ENCODE data around the gene TFAP2C.

TFAP2C gene

DNA sequence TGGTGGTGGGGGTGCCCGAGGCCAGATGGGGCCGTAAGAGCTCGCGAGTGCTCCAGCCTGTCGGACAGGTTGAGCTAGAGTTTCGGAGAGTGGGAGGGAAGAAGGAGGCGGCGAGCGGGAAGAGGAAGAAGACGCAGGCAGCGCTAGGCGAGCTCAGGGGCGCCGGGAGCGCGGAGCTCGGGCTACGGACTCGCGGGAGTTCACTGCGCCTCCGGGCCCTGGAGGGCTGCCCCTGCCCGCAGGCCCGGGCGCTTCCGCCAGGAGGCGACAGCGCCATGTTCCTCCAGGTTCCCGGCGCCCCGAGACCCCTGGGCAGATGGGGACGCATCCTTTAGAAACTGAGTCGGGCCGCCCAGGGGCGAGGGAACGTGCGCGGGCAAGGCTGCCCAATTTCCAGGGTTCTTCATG, 984 bp downstream of the TFAP2C start:
- peak in 1 of 2 donors; percentile 46 for DNase-seq (ENCODE audit: low read depth in 2 of 2)
- TF ChIP-seq, protein P1, sequence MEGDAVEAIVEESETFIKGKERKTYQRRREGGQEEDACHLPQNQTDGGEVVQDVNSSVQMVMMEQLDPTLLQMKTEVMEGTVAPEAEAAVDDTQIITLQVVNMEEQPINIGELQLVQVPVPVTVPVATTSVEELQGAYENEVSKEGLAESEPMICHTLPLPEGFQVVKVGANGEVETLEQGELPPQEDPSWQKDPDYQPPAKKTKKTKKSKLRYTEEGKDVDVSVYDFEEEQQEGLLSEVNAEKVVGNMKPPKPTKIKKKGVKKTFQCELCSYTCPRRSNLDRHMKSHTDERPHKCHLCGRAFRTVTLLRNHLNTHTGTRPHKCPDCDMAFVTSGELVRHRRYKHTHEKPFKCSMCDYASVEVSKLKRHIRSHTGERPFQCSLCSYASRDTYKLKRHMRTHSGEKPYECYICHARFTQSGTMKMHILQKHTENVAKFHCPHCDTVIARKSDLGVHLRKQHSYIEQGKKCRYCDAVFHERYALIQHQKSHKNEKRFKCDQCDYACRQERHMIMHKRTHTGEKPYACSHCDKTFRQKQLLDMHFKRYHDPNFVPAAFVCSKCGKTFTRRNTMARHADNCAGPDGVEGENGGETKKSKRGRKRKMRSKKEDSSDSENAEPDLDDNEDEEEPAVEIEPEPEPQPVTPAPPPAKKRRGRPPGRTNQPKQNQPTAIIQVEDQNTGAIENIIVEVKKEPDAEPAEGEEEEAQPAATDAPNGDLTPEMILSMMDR (IDR thresholded peaks at IDR 0.05; ENCODE audit: low read depth, low read length): no peak
- peak overlapping the region in 1 of 2 donors; percentile 31 for H3K4me3 ChIP-seq (replicated peaks in 1 of 2; ENCODE audit: low read depth in 2 of 2, low read length in 2 of 2)

DNA sequence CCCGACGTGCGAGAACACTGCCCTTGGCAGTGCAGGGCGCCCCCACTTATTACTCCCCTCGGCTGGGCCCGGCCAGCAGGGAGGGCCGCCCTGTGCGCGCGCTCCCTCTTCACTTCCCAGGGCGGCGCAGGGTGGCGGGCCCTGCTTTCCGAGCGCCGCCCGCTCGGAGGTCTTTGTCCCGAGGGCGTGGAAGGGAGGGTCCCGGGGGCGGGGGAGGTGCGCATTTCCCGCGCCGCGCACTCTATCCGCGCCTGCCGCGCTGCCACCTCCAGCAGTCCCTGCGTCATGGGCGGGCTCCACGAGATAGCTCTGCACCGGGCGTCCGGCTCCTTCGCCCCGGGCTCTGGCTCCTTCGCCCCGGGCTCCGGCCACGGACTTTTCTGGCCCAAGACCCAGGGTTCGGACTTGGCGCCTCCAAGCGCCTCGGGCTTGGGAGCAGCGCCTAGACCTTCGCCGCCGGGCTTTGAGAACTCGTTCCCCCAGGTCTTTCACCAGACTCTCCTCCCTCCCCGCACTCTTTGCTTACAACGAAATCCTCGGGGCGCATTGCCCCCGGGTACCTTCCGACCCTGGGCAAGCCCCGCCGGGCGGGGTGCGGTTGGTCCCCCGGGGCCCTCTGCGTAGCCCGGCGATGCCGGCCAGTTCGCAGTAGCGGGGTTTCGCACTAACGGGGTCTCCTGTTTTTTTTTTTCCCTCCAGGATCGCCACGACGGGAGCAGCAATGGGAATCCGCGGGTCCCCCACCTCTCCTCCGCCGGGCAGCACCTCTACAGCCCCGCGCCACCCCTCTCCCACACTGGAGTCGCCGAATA, 1.6 kb downstream of the TFAP2C start:
- TF ChIP-seq, protein P1 (IDR thresholded peaks at IDR 0.05; ENCODE audit: low read depth, low read length): no peak
- H3K4me3 ChIP-seq (replicated peaks in 1 of 2; ENCODE audit: low read depth in 2 of 2, low read length in 2 of 2): no peak overlapping the region
- DNase-seq (ENCODE audit: low read depth in 2 of 2): no peak

DNA sequence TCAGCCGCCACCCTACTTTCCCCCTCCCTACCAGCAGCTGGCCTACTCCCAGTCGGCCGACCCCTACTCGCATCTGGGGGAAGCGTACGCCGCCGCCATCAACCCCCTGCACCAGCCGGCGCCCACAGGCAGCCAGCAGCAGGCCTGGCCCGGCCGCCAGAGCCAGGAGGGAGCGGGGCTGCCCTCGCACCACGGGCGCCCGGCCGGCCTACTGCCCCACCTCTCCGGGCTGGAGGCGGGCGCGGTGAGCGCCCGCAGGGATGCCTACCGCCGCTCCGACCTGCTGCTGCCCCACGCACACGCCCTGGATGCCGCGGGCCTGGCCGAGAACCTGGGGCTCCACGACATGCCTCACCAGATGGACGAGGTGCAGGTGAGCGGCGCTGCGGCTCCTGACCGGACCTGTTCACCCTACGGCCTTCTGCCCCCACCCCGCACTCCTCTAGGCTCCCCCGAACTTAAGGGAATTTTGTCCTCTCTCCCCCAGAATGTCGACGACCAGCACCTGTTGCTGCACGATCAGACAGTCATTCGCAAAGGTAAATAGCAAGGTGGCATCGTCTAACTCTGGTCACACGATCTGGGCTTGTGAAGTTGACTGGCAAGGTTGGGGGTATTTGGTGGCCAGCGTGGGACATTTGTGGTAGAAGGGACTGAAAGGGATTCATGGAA, 2.3 kb downstream of the TFAP2C start:
- no peak overlapping the region for H3K4me3 ChIP-seq (replicated peaks in 1 of 2; ENCODE audit: low read depth in 2 of 2, low read length in 2 of 2)
- TF ChIP-seq, protein P1 (IDR thresholded peaks at IDR 0.05; ENCODE audit: low read depth, low read length): no peak

DNA sequence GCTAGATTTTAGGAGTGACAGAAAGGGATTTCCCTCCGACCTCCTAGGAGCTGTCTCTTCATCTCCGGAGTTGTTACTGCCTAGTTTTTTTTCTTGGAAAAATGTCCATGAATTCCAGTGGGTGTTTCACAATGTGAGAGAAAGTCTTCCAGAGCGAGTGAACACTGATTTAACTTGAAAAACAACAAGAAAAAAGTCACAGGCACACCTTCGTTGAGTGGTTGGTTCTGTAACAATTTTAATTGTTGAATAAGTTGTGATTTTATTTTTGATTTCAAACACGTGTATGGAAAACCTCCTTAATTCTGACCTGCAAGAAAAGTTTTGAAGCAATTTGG, 2.9 kb downstream of the TFAP2C start:
- TF ChIP-seq, protein P1 (IDR thresholded peaks at IDR 0.05; ENCODE audit: low read depth, low read length): no peak
- H3K4me3 ChIP-seq (replicated peaks in 1 of 2; ENCODE audit: low read depth in 2 of 2, low read length in 2 of 2): no peak overlapping the region
- no peak for DNase-seq (ENCODE audit: low read depth in 2 of 2)

More for the DNA sequence above, 2.3 kb downstream of the TFAP2C start:
- no peak for DNase-seq (ENCODE audit: low read depth in 2 of 2)

DNA sequence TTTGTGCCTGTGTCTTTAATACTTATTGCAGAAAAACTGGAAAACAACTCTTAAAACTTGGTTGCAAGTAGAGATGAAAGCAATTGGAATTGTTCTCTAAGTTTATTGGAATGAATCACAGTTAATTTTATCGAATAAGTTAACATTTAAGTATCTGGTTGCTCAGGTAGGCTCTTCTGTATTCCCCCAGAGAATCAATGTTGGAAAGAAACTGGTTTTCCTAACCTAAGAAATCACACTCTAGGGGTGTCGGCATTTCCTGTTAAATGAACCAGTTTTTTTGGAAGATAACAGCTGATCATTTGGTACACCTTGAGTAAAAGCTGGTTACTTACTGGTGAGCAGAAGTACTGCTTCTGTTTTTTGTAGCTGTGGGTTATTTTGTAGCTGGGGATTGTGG, 5.2 kb downstream of the TFAP2C start:
- TF ChIP-seq, protein P1 (IDR thresholded peaks at IDR 0.05; ENCODE audit: low read depth, low read length): no peak

DNA sequence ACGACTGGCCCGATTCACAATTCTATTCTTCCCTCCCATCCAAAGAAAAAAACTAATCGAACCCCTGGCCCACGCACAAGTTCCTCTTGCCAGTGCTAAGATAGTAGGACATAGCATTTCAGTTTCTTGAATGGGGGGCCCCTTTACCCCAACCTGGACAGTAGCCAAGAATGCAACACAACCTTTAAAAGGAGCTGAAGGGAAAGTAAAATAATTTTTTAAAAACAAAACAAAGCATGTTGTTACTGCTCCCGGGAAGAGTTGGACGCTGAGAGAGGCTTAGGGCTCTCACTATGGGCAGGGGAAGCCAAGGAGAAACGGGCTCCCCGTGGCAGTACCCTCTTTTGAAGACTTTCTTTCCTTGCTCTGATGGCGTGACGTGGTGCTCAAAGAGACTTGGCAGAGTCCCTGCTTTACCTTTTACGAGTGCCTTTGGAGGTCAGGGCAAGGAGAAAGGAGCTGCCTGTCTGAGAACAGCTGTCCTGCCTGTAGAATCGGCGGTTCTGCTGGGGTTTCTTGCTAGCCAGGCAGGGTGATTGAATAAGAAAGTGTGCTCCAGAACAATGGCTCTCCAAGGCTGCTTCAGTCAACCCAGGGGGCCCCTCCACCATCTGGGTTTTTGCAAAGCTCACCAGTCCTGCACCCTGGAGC, 5.8 kb downstream of the TFAP2C start:
- no peak overlapping the region for H3K4me3 ChIP-seq (replicated peaks in 1 of 2; ENCODE audit: low read depth in 2 of 2, low read length in 2 of 2)
- no peak for DNase-seq (ENCODE audit: low read depth in 2 of 2)
- TF ChIP-seq, protein P1 (IDR thresholded peaks at IDR 0.05; ENCODE audit: low read depth, low read length): no peak

More for the DNA sequence above, 5.2 kb downstream of the TFAP2C start:
- no peak overlapping the region for H3K4me3 ChIP-seq (replicated peaks in 1 of 2; ENCODE audit: low read depth in 2 of 2, low read length in 2 of 2)
- no peak for DNase-seq (ENCODE audit: low read depth in 2 of 2)
